Measurements from ENCODE around the gene SLCO3A1. TPM values are rescaled to one million over a fixed set of nuclear protein-coding genes. Genes with fewer than 3 reads are reported as not detected.

SLCO3A1 gene
- total and polyA plus RNA-seq, 2 donors (not counting 1 experiment from before 2014, with no cell fraction given) = 8.1 to 16.8 TPM

DNA sequence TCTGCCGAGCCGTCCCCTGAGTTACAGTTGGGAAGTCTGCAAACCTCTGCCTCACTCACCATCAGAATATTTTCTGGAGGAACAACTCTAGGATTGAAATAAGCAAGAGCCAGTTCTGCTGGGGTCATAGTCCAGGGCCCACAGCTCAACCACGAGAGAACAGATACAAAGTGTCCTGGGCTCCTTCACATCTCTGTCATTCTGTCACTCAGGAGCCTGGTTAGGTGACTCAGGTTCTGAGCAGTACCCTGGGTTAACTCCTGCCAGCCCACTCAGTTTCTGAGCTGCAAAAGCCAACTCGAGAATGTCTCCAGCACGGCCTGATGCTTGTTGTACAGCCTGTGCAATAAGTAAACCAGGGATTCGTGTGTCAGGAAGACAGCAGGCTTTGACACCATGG, 155.7 kb downstream of the SLCO3A1 start:
- no peaks in the 10 kb centered on the region for H3K4me1 ChIP-seq (ENCODE audit: control insufficient read depth, extremely low read depth, insufficient read depth, low read length)
- H3K27ac ChIP-seq (ENCODE audit: insufficient read depth, low read length) = no peak overlapping the region
- no peak overlapping the region for H3K9ac ChIP-seq (ENCODE audit: insufficient read depth, low read length)
- H3K9me3 ChIP-seq (ENCODE audit: control insufficient read depth, insufficient read depth, low read depth, low read length) = no peaks in the 10 kb centered on the region
- H3K4me3 ChIP-seq (replicated peaks in 1 of 4; ENCODE audit: control extremely low read depth in 1 of 4, insufficient read depth in 1 of 4, low read depth in 3 of 4, low read length in 4 of 4) = no peak overlapping the region
- no peak for DNase-seq (ENCODE audit: low read depth in 2 of 2)
- H4K20me1 ChIP-seq (ENCODE audit: control insufficient read depth, extremely low read depth, insufficient read depth, low read length) = no peaks in the 10 kb centered on the region
- no peak overlapping the region for H3K4me2 ChIP-seq (ENCODE audit: extremely low read depth, insufficient read depth, low read length)
- H3K27me3 ChIP-seq (ENCODE audit: control insufficient read depth, insufficient read depth, low read length) = no peaks in the 10 kb centered on the region
- no peaks in the 10 kb centered on the region for H3K36me3 ChIP-seq (ENCODE audit: control insufficient read depth, insufficient read depth, low read length)
- no peak for TF ChIP-seq EZH2 (IDR thresholded peaks at IDR 0.05; ENCODE audit: low read length, missing control alignments)
- TF ChIP-seq, protein P1, sequence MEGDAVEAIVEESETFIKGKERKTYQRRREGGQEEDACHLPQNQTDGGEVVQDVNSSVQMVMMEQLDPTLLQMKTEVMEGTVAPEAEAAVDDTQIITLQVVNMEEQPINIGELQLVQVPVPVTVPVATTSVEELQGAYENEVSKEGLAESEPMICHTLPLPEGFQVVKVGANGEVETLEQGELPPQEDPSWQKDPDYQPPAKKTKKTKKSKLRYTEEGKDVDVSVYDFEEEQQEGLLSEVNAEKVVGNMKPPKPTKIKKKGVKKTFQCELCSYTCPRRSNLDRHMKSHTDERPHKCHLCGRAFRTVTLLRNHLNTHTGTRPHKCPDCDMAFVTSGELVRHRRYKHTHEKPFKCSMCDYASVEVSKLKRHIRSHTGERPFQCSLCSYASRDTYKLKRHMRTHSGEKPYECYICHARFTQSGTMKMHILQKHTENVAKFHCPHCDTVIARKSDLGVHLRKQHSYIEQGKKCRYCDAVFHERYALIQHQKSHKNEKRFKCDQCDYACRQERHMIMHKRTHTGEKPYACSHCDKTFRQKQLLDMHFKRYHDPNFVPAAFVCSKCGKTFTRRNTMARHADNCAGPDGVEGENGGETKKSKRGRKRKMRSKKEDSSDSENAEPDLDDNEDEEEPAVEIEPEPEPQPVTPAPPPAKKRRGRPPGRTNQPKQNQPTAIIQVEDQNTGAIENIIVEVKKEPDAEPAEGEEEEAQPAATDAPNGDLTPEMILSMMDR (conservative IDR thresholded peaks at IDR 0.05 in 1 of 2, IDR thresholded peaks at IDR 0.05 in 1 of 2; ENCODE audit: low read depth in 1 of 2, low read length in 2 of 2) = no peak
- no peak overlapping the region for H2AFZ ChIP-seq (ENCODE audit: low read length)
- no peaks in the 10 kb centered on the region for H3K79me2 ChIP-seq (ENCODE audit: control insufficient read depth, insufficient read depth, low read length)

DNA sequence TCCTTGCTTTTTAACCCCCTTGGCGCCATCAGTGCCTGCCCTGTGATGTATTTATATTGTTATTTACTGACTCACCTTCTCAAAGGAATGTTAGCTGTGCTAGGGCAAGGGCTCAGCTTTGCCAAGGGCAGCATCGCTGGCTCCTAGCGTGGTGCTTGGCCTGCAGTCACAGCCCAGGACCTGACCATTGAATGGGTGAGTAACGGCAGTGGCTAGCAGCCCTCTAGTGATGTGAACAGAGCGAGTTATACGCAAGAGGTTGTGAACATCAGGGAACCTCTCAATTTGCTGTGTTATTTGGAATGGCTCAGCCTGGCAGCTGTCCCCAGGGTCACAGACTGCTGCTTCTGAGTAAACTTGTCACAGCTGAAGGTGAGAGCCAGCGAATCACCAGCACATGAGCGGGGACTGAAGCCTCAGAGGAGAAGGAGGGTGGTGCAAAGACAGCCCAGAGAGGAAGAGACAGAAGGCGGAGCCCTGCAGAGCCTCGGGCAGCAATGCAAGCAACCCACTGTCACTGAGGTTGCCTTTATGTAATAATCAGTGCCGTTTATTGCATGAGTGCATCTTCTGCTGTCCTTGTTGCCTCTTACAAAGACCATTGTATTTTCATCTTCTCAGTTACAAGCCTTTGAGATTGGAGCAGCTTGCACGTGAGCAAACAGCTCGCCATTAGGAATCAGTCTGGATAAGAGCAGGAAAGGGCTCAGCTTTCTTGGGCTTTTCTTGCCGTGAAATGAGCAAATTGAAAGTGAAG, 158.3 kb downstream of the SLCO3A1 start:
- H2AFZ ChIP-seq (ENCODE audit: low read length) = no peak overlapping the region
- TF ChIP-seq EZH2 (IDR thresholded peaks at IDR 0.05; ENCODE audit: low read length, missing control alignments) = no peak
- TF ChIP-seq, protein P1 (conservative IDR thresholded peaks at IDR 0.05 in 1 of 2, IDR thresholded peaks at IDR 0.05 in 1 of 2; ENCODE audit: low read depth in 1 of 2, low read length in 2 of 2) = peak in 1 of 2 donors; percentile 4
- no peaks in the 10 kb centered on the region for H3K9me3 ChIP-seq (ENCODE audit: control insufficient read depth, insufficient read depth, low read depth, low read length)
- H3K79me2 ChIP-seq (ENCODE audit: control insufficient read depth, insufficient read depth, low read length) = no peaks in the 10 kb centered on the region
- no peak overlapping the region for H3K27ac ChIP-seq (ENCODE audit: insufficient read depth, low read length)
- H3K4me3 ChIP-seq (replicated peaks in 1 of 4; ENCODE audit: control extremely low read depth in 1 of 4, insufficient read depth in 1 of 4, low read depth in 3 of 4, low read length in 4 of 4) = peak overlapping the region in 1 of 4 experiments; percentile 7
- H3K9ac ChIP-seq (ENCODE audit: insufficient read depth, low read length) = no peak overlapping the region
- DNase-seq (ENCODE audit: low read depth in 2 of 2) = peak in 1 of 2 donors; percentile 52
- no peaks in the 10 kb centered on the region for H3K4me1 ChIP-seq (ENCODE audit: control insufficient read depth, extremely low read depth, insufficient read depth, low read length)
- H4K20me1 ChIP-seq (ENCODE audit: control insufficient read depth, extremely low read depth, insufficient read depth, low read length) = no peaks in the 10 kb centered on the region
- no peaks in the 10 kb centered on the region for H3K27me3 ChIP-seq (ENCODE audit: control insufficient read depth, insufficient read depth, low read length)
- no peaks in the 10 kb centered on the region for H3K36me3 ChIP-seq (ENCODE audit: control insufficient read depth, insufficient read depth, low read length)
- H3K4me2 ChIP-seq (ENCODE audit: extremely low read depth, insufficient read depth, low read length) = peak overlapping the region; percentile 75

DNA sequence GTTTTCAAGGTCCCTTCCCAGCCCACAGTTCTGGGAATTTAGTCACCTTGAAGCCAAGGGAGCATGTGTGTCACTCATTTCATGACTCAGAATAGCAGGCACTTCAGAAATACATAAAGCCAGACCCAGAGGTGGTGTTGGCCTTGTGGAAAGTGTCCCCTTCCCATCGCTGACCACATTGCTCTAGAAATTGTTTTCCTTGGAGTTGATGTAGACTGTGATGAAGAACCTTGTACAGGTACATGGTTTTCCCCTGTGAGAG, 158.8 kb downstream of the SLCO3A1 start:
- peak in 1 of 2 donors; percentile 41 for DNase-seq (ENCODE audit: low read depth in 2 of 2)
- H3K4me2 ChIP-seq (ENCODE audit: extremely low read depth, insufficient read depth, low read length) = peak overlapping the region; percentile 75
- no peak overlapping the region for H2AFZ ChIP-seq (ENCODE audit: low read length)
- no peak for TF ChIP-seq EZH2 (IDR thresholded peaks at IDR 0.05; ENCODE audit: low read length, missing control alignments)
- TF ChIP-seq, protein P1 (conservative IDR thresholded peaks at IDR 0.05 in 1 of 2, IDR thresholded peaks at IDR 0.05 in 1 of 2; ENCODE audit: low read depth in 1 of 2, low read length in 2 of 2) = no peak
- H3K4me1 ChIP-seq (ENCODE audit: control insufficient read depth, extremely low read depth, insufficient read depth, low read length) = no peaks in the 10 kb centered on the region
- no peaks in the 10 kb centered on the region for H3K27me3 ChIP-seq (ENCODE audit: control insufficient read depth, insufficient read depth, low read length)
- no peak overlapping the region for H3K9ac ChIP-seq (ENCODE audit: insufficient read depth, low read length)
- H4K20me1 ChIP-seq (ENCODE audit: control insufficient read depth, extremely low read depth, insufficient read depth, low read length) = no peaks in the 10 kb centered on the region
- no peaks in the 10 kb centered on the region for H3K36me3 ChIP-seq (ENCODE audit: control insufficient read depth, insufficient read depth, low read length)
- H3K9me3 ChIP-seq (ENCODE audit: control insufficient read depth, insufficient read depth, low read depth, low read length) = no peaks in the 10 kb centered on the region
- no peak overlapping the region for H3K4me3 ChIP-seq (replicated peaks in 1 of 4; ENCODE audit: control extremely low read depth in 1 of 4, insufficient read depth in 1 of 4, low read depth in 3 of 4, low read length in 4 of 4)
- no peaks in the 10 kb centered on the region for H3K79me2 ChIP-seq (ENCODE audit: control insufficient read depth, insufficient read depth, low read length)
- H3K27ac ChIP-seq (ENCODE audit: insufficient read depth, low read length) = no peak overlapping the region
